HG03196 (cell line): ENCODE data around the gene LRRC3.
"Not testable (repeated sequence)": the region's sequence is repeated elsewhere in the genome, so short reads cannot be mapped to it uniquely, and the experiment has no call there.

Source experiments
- ATAC-seq: cut with Tn5 transposase; IDR thresholded peaks from one replicate; pipeline ENCODE4 v1.9.1; 2021; ENCODE audit not compliant: unreplicated experiment

Gene LRRC3

GRCh38 chr21:44495611-44496563, 40.6 kb downstream of the LRRC3 start:
- no peak for ATAC-seq

GRCh38 chr21:44496564-44497550, 41.5 kb downstream of the LRRC3 start:
- ATAC-seq = no peak

- no peak for ATAC-seq
Measured at GRCh38 chr21:44497703-44498126, 42.4 kb downstream of the LRRC3 start.

GRCh38 chr21:44498280-44499210, 43.2 kb downstream of the LRRC3 start:
- ATAC-seq = no peak

GRCh38 chr21:44499211-44499560, 43.9 kb downstream of the LRRC3 start:
- ATAC-seq = no peak

GRCh38 chr21:44499631-44500030, 44.3 kb downstream of the LRRC3 start:
- ATAC-seq = no peak

- ATAC-seq = no peak
Measured at GRCh38 chr21:44500111-44500510, 44.8 kb downstream of the LRRC3 start.

GRCh38 chr21:44502171-44502958, 47.1 kb downstream of the LRRC3 start:
- no peak for ATAC-seq

GRCh38 chr21:44503006-44503889, 47.9 kb downstream of the LRRC3 start:
- not testable (repeated sequence) for ATAC-seq

GRCh38 chr21:44503901-44504399, 48.6 kb downstream of the LRRC3 start:
- no peak for ATAC-seq

- no peak for ATAC-seq
Measured at GRCh38 chr21:44505673-44506278, 50.5 kb downstream of the LRRC3 start.

- ATAC-seq = no peak
Measured at GRCh38 chr21:44506279-44507255, 51.3 kb downstream of the LRRC3 start.

- ATAC-seq = no peak
Measured at GRCh38 chr21:44507673-44508425, 52.5 kb downstream of the LRRC3 start.

- ATAC-seq = no peak
Measured at GRCh38 chr21:44508426-44508710, 53.1 kb downstream of the LRRC3 start.

- ATAC-seq = no peak
Measured at GRCh38 chr21:44508711-44509445, 53.6 kb downstream of the LRRC3 start.

GRCh38 chr21:44509539-44509938, 54.2 kb downstream of the LRRC3 start:
- ATAC-seq = no peak
